Measurements from ENCODE around the gene FAM170A.

The FAM170A gene, protein sequence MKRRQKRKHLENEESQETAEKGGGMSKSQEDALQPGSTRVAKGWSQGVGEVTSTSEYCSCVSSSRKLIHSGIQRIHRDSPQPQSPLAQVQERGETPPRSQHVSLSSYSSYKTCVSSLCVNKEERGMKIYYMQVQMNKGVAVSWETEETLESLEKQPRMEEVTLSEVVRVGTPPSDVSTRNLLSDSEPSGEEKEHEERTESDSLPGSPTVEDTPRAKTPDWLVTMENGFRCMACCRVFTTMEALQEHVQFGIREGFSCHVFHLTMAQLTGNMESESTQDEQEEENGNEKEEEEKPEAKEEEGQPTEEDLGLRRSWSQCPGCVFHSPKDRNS

DNA sequence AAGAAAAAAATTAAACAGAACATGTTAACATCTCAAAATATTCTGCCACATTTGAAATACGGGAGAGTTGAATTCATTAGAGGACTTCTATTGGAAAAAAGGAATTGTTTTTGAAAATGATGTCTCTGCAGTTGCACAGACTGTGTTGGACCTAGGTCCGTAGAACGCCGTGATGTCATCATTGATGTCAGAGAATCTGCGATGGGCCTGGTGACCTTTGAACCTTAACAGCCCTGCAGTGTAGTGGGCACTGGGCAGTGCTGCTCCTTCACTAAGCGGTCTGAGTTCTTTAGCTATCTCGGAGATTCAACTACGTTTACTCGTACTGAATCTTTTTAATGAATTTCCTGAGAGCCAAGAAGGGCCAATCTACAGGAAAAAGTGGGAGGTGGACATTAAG is at the start of gene FAM170A:
Gene FAM170A, plus strand, starts transcription at position 220 of the 400 bp plus-strand sequence. CDS start 211 bp downstream, outside the sequence.
- no peak for DNase-seq (ENCODE audit: low spot score)

DNA sequence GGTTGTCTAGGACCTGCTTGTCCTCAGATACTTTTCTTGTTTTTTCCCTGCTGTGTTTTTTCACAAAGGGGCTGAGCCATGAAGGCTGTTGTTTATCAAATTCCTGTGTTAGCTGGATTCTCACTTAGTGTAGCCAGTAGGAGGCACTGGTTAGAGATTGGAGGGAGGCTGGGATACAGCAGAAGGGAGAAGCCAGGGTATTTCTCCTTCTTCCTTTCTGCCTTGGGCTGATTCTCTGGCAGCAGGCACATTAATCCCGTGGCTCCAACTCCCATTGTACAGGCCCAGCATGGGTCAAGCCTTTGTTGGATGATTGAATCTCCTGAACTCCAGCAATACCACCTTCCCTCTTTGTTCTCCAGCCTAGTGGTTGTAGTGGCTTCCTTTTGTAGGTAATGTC is 46.4 kb upstream of the FAM170A start:
- DNase-seq (ENCODE audit: low spot score) = no peak

DNA sequence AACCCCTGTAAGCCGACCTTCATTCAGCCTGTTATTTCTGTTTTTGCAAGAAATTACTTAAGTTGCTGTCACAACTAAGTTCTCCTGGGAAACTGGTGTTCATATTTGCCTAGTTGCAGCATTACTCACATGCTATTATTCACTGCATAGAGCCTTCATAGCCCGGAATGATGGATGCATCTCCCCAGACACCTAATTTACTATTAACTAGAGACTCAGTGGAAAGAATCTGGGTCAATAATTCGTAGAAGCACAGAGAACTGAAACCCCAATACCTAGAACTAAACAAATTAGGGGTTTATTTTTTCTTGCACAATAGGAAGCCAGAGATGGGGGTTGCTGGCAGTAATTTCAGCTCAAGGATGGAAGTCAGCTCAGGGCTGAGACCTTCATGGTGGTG is 45.7 kb upstream of the FAM170A start:
- no peak for DNase-seq (ENCODE audit: low spot score)

DNA sequence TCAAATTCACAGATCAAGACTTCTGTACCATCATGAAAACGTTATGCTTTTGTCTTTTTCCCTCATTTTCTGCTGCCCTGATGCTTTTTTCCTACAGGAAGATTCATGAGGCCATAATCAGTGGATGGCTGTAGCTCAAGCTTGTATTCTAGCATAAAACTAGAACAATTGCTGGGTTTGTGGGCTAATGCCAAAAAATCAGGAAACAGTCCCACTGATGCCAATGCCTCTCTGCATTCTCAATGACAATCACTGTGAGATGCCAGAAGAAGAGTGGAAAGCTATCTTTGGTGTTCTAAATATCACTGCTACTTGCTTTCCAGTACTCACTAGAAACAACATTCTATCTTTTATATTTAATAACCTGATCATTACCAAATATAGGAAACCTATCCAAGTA is 33.3 kb upstream of the FAM170A start:
- DNase-seq (ENCODE audit: low spot score) = no peak

DNA sequence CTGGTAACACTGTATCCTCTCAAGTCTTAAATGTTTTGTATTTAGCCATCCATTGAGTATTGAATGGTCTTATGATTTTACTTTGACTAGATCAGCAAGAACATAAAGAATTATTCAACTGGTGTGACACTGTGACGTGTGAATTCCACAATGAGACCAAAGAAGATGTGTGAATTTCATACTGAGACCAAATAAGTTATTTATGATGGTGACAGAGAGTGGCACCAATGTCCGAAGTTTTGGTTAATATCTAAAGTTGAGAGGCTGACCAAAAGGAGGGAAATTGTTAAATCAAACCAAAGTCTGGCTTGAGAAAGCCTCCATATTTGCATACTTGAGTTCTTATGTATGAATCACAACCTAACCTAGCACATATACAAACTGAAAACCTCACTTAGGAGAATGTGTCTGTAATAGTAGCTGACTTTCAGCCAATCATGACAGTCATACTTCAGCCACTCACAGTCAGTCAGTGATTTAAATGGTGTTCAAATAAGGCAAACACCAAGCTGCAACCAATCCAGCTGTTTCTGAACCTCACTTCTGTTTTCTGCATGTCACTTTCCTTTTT is 31.5 kb upstream of the FAM170A start:
- no peak for DNase-seq (ENCODE audit: low spot score)

DNA sequence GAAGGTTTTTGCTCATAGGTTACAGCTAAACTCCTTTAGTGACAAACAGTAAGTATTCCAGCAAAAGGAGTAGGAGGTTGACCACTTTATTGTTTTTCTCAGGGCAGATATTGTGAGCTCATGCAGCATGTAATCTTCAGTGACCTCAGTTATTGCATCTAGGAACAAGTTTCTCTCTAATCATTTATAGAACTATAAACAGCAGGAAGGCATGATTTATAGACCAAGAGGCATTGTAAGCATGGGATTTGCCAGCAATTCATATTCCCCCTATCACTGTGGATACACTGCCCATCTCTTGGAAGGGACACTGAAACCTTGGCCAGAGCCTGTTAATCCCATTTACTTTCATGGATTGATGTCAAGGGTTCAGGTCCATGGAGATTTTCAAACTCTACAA is 15.4 kb upstream of the FAM170A start:
- no peak for DNase-seq (ENCODE audit: low spot score)

DNA sequence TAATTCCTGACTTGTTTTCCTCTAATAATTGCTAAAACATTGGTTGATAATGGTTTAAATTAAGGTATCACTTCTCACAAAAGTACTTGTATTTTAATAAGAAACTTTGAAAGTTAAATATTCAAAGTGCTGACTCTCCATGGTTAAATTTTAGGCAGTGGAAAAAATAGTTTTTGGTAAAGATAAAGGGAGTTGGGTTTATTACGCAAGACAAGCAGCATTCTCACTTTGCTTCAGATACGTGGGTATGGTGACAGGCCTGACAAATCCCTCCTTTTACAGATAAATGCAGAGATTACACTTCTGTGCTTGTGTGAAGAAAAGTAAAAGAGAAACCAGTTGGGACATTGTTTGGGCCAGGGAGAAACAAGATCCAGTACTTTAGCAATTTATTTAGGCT is 14.5 kb upstream of the FAM170A start:
- DNase-seq (ENCODE audit: low spot score) = no peak

DNA sequence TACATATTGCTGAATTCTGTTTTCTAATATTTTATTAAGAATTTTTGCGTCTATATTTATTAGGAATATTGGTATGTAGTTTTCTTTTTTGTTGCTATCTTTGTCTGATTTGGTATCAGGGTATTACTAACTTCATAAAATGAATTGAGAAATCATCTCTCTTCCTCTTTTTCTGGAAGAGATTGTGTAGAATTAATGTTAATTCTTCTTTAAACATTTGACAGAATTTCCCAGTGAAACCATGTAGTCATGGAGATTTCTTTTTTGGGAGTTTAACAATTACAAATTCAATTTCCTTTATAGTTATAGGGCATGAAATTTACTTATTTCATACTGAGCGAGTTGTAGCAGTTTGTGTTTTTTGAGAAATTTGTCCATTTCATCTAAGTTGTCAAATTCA is 3.3 kb upstream of the FAM170A start:
- DNase-seq (ENCODE audit: low spot score) = no peak

DNA sequence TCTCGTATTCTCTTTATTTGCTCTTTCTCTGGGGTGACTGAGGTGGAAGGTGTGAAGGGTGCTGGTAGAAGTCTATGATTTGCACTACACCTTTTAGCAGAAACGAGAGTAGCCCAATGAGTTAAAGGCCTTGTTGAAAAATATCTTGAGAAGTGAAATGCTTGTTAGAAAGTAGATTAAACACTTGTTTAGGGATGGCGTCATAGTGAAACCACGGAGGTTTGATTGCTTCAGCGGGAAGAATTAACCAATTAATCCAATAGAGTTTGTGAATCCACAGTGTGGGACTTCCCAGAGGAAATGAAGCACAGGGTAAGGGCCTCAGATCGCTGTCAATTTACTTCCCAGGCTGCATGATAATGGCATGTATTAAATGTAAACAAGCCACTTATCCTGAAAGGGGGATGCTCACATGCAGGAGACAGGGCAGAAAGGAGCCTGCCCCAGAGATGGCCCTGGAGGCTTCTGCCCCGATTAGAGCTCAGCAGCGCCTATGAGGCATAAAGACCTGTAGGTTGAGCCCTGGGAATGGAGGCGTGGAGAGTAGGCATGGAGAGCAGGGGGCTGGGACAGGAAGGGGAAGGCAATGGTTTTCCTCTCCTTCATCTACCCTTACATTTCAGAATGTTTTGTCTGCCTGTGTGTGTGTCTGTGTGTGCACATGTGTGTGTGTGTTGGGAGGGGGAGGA is 1.5 kb downstream of the FAM170A start:
- DNase-seq (ENCODE audit: low spot score) = no peak

DNA sequence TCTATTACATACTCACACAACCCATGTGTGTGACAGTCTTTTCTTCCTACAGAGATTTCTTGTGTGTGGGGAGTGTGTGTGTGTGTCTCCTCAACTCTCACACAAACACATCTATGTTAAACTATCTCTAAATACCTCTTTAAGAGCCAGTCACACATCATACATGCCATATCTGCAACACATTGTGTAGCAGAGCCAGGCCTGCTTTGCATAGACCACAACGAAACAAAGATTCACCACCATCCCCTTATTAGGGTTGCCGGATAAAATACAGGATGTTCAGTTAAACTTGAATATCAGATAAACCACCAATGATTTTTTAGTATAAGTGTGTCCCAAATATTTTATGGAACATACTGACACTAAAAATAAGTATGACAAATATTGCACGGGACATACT is 2.3 kb downstream of the FAM170A start:
- DNase-seq (ENCODE audit: low spot score) = no peak

DNA sequence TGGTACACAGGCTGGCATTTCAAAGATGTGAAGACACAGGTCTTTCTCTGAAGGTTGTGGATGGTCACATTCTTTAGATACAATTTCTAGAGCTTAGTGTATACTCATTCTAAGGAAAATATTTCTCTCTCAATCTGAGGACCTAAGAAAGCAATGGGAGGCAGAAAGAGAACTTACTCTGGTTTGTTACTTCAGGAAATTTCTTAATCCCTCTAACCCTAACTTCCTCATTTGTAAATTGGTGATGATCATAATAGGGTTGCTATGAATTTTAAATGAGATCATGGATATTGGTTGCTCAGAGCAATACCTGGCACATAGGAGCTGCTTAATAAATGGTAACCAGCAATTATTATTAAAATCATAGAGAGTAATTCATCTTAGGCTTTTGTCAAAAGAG is 22.1 kb downstream of the FAM170A start:
- DNase-seq (ENCODE audit: low spot score) = no peak

DNA sequence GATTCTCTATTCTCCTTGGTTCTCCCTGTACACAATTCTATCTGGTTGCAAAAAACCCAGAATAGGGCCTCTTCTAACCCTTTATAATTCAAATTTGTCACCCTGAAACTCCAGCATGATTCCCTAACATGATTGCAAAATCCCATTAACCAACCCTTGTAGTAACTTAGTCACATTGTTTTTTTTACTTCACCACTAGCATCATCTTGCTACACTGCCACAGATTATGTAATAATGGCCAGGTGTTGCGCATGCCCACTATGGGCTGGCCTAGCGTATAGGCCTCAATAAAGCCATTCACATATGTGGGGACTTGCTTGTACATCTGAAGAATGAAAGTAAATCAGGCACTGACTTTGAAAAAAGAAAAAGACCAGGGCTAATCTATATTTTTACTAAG is 25.7 kb downstream of the FAM170A start:
- DNase-seq (ENCODE audit: low spot score) = no peak

DNA sequence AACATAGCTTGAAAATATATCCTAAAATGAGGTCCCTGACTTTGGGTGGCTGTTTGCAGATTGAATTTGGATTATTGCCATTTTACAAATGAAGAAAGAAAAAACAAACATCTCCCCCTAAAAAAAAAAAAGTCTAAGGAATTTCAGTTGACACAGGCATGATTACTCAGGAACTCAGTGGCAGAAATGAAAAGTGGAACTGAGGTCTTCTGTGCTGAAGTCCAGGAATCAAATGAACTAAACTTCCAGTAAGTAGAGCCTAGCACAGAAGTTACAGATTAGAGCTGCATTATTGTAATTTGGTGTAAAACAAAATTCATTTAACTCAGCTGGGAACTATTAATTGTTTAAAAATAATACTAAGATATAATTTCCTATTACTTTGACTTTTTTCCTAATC is 26.7 kb downstream of the FAM170A start:
- DNase-seq (ENCODE audit: low spot score) = no peak

DNA sequence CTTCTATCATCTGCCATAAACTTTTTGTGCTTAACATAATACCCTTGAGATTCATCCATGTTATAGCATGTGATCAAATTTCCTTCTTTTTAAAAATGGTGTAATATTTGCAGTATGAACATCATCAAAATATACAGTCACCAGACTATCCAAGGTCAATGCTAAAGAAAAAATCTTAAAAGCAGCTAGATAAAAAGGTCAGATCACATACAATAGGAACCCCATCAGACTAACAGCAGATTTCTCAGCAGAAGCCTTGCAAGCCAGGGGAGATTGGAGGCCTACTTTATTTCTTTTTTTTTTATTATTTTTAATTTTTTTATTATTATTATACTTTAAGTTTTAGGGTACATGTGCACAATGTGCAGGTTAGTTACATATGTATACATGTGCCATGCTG is 37.2 kb downstream of the FAM170A start:
- DNase-seq (ENCODE audit: low spot score) = no peak

DNA sequence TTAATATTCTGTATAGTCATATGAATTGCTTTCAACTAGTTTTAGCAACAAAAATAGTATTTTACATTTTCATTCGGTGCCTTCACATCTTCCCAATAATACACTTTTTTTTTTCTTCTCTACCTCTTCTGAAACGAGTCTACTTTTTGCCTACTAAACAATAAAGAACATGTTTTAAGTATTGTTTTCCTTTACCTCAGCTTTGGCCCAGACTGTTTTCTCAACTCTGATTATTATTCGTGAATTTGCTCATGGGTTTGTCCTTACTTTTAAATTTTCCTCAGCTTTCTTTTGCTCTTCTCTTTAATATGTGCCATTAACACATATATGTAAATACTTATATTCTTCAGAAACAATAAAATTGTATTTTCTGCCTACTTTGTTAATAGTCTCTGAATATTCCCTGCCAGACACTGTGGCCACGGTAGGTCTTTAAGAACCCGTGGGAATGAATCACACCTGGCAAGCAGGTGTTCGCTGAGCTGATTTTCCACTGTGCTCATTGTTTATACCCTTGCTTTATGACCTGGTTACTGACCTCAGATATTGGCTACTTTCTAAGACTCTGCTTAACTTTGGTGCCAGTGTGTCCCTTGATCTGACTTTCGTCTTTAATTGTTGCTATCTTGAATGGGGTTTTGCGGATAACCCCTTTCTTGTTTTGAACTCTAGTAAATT is 49.1 kb downstream of the FAM170A start:
- no peak for DNase-seq (ENCODE audit: low spot score)

DNA sequence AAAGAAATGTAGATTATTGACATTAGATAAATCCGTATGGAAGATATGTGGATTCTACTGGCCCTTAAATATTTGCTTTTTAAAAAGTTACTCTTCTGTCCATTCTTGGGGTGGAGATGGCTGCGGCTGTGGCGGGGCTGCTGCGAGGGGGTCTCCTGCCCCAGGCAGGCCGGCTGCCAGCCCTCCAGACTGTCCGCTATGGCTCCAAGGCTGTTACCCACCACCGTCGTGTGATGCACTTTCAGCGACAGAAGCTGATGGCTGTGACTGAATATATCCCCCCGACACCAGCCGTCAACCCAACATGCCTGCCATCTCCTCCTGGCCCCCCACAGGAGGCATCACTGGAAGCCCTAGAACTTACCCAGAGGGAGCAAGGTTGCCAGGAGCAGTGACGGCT is 50.7 kb downstream of the FAM170A start:
- no peak for DNase-seq (ENCODE audit: low spot score)

DNA sequence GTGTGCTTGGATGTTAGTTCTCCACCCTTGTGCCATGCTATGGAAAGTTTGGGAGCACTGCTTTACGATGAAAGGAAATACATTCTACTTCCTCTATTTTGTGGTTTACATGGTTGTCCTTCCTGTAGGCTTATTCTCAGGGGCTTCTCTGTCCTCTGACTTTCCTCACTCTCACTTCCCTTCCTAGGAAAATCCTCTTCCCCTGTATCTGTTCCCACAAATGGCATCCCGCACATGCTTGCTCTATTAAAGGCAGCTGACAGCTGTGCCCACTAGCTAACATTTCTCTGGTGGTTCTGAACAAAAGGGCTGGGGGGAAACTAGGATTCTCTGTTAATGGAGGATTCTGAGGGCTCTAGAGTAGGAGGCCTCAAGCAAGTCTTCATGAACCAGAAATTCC is 52.4 kb downstream of the FAM170A start:
- no peak for DNase-seq (ENCODE audit: low spot score)

DNA sequence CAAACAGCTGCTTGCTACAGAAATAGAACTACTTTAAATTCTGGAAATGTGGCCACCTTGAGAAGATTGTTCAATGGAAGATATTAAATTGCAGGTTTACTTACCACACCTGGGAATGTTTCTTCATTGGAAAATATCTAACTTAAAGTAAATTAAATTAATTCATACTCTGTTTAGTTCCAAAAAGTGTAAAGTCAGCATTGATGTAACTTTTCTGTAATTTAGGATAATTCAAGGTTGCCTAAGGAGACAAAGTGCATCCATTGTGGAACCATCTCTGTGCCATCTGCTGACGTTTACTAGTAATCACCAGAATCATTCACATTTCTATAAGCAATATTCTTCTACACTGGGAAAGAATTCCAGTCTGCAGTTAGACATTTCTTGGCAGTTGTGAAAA is 53.0 kb downstream of the FAM170A start:
- no peak for DNase-seq (ENCODE audit: low spot score)

Measured in cerebellar cortex (tissue), 1 donor.